Ecto neural progenitor cell (in vitro differentiated cells): ENCODE data around the gene EHD4.

Experiments
- DNase-seq: peaks from one replicate; pipeline ENCODE4 v3.0.0-alpha.2; 2018; ENCODE audit warnings: low spot score

EHD4 gene

DNA sequence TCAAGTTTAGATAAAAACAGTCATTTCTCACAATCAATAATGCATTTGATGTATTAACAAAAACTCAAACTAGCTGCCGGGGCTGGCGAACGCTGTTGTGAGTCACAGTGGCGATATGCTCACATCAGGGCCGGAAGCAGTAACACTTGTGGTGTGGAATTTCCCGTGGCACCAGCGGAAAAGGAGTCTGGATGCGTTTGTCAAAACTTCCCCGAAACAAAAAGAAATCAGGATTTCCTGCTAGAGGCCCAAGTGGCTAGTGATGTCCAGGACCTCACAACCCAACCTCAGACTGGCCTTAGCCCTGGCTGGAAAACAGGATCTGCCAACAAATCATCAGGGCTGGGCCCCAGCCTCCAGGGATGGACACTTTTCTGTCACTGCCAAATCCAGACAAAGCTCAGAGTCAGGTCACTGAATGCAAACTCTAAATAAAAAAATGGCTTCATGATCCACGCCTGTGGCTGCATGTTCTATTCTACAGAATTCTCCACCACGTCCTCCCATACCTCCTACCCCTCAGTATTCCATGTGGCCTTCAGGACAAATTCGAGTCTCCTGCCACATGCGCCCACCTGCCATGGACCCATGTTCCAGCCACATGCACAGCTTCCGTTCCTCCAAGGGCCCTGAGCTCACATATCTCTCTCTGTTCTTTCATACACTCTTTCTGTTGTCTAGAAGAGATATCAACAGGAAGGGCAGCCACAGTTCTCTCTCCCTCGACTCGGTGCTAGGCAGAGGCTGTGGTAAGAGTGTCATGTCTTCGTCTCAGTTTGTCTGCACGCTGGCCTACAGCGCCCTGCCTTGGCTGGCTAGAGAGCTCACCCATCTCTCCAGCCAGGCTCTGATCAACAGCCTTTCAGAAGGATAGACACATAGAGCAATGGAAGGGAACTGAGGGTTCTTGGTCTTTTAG, 35.4 kb downstream of the EHD4 start:
- no peak for DNase-seq

DNA sequence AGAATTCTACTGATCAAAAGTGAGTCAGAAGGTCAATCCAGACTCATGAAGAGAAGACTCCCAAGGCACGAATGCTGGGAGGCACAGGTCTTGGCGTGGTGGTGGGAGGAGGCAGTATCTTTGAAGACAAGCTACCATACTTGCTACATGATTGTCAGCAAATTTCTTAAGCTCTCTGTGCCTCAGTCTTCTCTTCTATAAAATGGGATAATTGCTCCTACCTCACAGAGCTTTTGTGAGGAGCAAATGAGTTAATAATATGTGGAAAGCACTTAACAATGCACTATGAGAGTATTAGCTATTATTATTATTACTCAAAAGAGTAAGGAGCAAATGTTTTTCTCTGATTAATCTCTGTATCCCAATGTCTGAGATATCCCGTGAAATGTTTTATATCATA, 36.2 kb downstream of the EHD4 start:
- no peak for DNase-seq

DNA sequence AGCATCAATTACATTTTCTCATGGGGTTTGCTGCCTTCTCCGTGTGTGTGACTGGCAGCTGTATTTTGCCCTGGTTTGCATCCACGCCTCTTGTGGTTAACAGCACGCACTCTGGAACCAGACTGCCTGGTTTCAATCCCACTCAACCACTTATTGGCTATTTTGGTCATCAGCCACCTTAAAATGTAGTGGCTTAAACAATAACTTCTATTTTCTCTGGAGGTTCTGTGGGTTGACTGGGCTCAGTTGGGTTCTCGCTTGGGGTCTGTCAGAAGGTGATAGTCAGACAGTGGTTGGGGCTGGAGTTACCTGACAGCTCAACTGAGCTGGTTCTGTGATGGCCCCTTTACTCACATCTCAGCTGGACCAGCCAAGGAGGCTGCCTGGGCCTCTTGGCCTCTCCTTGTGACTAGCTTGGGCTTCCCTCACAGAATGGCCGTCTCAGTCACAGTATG, 36.8 kb downstream of the EHD4 start:
- DNase-seq, result no peak

DNA sequence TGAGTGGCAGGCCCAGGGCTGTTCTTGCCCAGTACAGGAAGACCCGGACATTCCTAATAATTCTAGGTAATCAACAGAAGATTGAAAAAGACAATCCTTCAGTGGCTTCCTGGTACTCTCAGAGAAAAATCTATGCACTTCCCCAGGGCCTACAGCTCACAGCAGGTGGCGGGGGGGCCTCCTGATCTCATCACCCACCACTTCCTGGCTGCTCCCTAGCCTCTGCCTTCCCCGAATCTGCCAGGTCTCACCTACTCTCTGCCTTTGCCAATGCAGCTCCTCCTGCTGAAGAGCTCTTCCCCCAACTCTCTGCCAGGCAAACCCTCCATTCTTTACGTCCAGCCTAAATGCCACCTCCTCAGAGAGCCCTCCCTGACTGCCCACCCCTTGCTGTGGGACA, 37.5 kb downstream of the EHD4 start:
- no peak for DNase-seq

DNA sequence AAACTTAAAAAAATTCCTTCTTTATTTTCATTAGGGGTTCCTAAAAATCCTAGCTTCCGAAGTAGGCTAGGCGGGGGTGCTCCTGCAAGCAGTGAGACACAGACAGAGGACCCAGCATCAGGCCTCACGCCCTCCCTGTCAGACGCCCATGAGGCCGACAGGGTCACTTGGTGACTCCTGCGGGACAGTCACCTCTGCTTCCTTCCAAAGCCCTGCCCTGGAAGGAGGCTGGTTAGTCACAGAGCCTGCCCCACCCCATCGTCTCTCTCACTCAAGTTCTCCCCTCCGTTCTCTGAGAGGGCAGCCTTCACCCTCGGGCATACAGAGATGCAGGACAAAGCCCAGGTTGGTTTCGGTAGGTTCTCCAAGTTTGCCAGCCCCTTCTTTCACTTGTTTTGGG, 38.6 kb downstream of the EHD4 start:
- DNase-seq, result no peak

DNA sequence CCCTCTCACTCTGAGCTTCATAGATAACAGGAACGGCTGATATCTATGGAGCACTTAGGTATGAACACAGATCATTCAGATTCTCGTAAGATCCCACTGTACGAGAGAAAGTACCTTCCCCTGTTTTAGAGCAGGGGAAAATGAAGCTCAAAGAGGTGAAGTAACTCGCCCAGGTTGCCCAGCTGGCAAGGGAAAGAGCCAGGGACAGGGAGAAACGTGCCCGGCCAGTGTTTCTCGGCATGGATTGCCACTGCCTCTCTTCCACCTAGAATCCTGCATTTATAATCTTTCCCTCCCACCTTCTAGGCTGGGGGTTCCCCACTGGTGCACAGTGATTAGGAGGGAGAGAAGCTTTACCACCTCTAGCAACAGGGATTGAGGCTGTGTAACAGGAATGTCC, 39.0 kb downstream of the EHD4 start:
- DNase-seq, result no peak

DNA sequence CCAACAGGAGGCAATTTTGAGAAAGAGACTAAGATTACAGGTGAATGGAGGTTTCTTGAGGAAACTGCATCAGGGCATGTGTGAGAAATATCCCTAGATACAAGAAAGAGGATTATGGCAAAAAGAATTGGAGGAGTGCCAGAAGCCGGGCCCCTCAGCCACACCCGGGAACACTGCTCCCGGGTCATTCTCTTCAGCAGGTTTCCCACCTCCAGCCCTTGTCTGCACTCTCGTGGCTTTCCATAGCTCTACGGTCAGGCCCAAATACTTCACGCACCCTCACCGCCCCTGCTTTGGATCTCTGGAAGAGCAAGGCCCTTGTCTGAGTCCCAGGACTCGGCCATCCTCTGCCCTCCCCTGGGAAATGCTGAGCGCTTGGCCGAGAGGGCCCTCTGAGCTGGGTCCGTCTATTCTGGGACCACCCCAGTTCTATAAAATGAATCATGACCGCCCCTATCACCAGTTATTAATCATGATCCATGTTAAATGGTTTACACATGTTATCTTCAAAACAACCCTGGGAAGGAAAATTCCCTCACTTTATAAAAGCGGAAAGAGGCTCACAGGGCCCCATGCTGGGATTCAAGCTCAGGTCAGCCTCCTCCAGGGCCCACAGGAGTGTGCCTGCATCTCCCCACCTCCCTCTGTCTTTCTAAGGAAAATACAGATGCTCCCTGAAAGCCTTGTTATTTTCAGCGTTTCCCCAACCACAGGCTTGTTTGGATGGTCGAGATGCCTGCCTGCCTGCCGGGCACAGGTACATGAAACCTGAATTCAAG, 39.7 kb downstream of the EHD4 start:
- DNase-seq, result no peak

DNA sequence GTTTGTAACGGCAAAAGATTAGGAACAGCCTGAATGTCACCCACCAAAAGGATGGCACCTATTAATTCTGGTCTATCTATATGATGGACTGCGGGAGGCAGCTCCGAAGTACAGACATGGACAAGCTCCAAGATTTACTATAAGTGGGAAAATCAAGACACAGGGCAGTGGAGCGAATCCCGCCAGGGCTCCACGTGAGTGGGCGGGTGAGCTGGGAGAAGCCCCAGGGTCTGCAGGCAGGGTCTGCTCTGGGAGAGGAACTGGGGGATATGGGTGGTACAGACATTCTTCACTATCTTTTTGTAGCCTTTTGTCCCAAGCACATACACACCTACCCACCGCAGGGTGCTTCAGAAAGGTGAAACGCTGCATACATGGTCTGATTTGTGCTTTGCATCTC, 40.3 kb downstream of the EHD4 start:
- DNase-seq, result no peak

DNA sequence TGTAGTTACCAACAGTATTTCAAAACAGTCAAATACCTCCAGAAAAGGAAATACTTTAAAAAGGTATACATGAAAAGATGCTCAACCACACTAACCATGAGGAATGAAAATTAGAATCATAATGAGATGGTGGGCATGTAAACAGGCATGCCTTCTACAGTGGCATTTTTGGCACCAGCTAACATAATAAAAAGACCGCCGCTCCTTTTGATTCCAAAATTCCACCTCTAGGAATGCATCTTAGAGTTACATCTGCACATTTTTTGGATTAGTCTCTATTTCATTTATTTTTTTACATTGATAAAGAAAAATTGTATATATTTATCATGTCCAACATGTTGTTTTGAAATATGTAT, 41.5 kb downstream of the EHD4 start:
- no peak for DNase-seq

DNA sequence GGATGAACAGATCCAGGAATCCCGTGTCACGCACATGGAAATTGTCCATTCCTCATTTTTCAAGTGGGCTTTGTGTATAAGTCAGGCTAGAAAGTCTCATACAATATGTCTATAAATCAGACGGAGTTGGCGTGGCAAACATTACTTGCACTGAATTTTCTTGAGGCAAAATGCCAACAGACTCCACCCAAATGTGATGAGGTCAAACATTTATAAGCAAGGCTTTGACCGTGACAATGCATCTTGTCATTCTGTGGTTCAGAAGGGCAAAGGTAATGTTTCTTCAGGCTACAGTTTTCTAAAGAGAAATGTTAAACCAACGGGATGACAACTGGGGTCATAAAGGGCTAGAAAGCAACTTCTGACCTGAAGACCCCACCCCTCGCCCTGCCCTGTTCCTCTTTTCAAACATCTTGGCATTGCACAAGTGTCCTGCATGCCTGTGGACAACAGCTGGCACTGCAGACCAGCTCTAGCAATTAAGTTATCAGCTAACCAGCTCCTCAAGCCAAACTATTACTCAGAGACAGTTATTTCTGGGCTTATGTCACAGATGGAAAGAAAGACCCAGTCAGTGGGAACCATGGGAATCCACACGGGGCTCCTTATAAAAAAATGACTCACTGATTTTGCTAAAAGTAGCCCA, 42.0 kb downstream of the EHD4 start:
- no peak for DNase-seq

DNA sequence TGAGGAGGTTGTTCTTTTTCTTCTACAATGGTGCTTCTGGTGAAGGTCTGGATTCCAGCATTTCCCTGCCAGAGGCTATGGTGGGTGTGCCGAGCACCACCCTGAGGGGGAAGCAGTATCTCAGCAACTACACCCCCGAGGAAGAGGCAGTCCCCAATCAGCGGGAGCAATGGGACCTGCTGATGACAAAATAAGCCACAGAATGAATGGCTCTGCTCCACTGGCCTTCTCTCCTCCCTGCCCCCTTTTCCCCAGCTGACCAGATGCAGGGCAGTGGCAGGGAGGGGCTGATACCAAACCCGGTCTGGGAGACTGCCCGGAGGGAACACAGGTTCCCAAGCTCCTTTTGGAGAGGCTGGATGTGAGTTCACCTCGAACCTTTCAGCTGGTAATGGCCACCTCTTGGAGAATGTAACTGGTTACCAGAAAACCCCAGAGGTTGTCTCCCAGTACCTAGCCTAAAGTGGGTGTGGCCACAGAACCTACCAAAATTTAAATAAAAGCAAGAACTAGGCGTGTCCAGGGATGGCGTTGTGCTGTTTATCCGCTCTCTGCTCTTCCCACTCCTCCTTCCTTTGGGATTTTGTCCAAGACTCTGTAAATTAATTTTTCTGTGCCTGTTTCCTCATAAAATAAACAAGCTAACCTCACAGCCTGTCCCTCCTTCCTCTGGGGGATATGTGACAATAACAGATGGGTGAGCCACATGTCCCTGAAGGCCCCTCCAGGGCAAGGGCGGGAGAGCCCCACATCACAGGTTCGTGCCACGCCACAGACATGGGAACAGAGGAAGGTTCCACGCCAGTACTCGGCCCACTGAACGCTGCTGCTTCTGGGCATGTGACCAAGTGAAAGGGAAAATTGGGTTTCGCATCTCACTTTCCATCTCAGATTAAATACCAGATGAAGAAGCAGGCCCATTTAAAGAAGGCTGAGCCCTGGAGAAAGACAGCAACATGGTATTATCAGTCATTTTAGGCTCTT, 43.4 kb downstream of the EHD4 start:
- no peak for DNase-seq

DNA sequence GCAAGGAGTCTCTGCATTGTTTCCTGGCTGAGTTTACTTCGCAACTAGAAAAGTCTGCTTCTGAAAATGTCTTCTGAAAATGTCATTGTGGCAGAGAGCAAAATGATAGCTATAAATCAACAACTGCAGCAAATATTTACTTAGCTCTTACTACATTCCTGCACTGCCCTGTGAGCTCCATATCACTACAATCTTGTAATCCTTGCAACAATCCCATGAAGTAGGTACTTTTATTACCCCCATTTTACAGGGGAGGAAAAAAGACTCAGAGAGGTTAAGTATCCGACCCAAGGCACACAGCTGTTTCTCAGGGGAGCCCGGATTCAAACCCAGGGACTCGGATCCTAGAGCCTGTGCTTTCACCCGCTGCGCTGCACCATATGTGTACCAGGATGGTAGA, 44.3 kb downstream of the EHD4 start:
- DNase-seq, result no peak

DNA sequence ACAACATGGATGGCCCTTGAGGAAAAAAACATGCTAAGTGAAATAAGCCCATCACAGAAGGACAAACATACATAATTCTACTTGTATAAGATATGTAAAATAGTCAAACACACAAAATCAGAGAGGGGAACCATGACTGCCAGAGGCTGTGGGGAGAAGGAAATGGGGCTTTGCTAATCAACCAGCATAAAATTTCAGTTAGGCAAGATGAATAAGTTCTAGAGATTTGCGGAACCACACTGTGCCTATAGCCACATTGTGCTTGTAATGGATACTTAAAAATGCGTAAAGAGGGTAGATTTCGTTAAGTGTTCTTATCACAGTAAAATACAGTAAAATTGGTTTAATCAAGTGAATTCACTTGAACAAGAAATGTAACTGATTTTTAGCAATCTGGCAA, 44.8 kb downstream of the EHD4 start:
- no peak for DNase-seq

DNA sequence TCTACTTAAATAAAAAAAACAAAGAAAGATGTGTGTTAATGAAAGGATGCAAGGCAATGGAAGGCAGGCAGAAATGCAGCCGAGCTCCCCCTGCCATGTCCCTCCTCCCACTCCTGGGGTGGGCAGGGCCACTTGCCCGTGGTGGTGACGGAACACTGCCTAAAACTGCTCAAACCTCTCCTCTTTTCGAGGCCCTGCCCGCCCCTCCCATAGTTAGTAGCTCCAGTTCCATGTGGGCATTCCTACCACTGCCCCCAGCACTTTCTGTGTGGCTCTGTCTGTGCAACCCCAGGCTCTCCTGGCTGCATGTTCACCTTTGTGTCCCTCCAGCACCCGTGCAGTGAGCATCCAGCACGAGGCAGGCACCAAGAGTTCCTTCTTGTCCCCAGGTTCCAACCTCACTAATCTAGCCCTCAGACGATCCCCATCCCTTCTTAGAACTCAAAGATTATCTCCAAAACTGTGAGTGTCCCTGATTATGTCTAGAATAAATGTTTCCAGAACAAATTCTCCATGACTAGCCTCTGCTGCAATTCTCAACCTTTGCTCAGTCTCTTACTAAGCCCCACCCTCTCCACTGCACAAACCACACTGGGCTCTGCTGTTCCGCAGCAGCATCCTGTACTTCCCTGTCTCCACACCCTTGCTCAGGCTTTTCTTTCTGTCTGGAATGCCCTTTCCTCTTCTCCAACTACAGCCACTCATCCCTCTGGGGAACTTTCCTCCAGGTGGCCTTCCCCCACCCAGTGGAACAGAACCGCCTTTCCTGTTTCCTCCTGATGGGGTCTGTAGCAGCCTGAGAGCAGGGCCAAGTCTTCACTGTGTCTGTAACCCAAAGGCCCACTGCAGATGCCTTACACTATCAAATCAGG, 45.9 kb downstream of the EHD4 start:
- no peak for DNase-seq

DNA sequence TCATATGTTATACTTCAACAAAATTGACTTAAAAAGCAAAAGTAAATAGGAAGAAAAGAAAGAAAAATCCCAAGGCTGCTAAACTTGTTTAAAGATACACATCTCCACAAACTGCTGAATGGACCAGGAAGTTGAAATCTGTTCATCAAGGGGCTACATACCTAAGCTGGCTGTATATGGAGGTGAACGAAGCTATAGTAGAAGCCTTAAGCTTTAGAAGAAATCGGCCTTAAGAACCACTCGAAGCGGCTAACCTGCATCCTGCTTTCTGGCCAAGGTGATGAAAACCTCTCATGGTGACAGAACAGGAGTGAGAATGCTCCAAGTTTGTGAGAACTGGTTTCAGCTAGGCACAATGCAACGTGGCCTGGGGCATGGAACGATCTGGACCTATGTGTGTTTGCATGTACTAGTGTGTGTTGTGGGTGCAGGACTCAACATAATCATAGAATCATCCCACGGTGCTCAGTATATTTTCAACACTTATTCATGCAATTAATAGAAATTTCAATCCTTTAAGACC, 47.2 kb downstream of the EHD4 start:
- DNase-seq, result no peak

DNA sequence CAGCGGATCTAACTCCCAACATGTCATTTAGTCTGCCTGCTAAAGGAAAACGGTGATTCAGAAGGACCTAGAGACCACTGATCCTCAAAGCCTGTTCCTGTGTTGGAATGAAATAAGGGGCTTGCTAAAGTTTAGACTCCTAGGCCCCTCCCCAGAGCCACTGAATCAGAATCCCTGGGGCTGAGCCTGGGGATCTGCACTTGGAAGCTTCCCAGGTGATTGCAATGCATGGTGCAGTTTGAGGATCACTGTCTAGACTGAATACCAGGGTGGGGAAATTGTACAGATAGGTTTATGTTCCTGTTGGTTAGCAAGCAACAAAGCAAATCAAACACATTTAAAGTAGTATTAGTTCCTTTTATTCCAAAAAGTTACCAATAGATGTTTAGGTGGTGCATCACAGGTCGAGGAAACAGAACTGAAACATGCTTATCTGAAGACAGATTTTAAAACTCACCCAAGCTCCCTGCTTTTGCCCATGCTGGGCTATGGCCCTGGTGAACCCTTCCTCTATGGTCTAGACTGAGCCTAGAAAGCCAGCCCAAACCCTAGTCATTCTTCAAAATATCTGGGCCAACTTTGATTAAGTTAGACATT, 48.9 kb downstream of the EHD4 start:
- DNase-seq, result no peak

DNA sequence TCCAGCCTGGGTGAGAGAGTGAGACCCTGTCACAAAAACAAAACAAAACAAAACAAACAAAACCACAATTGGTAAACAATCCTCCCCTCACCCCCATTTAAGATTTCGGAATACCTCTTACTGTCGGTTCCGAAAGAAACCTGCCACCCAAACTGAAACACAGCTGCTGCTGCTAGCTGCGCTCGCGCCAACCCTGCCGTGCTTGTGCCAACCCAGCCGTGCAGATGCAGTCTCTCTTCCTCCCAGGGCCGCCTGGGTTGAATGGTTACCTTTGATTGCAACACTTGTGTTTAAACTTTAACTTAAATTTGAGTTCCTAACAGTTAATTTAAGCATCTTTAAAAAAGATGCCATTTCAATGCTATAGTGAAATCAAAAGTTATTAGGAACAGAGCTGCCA, 50.0 kb downstream of the EHD4 start:
- DNase-seq, result no peak

DNA sequence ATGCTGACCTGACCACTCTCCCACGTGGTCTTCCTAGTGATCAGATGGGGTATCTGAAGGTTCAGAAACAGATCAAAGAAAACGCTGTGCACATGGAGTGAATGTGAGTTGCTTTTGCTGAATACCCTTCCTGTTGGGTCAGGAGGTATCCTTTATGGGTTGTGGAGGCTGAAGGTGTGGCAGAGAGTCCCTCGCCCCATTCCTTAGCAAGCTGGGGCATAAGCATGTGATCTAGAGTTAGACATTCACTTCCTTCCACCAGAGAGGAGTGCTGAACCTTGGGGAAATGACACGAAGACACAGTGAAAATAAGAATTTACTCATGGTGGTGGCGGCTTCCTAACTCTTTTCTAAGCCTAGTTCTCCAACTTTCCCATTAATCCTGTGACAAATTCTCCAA, 50.7 kb downstream of the EHD4 start:
- DNase-seq, result no peak

DNA sequence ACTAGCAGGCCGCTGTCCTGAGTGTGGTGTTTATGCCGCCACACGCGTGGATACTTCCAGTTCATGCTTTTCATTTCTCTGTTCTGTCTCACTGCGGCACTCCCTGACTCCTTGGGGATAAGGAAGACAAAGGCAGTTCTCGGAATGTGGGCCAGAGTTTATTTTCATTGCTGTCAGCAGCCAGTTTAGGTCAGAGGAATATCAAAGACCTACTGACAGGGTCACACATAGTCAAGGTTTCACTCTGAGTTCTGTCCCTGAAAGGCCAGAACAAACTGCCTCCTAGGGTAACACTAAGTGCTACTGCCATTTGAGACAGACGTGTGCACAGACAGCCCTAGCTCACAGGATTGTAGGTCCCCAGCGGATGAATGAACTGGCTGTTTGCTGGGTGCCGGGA, 51.2 kb downstream of the EHD4 start:
- no peak for DNase-seq

DNA sequence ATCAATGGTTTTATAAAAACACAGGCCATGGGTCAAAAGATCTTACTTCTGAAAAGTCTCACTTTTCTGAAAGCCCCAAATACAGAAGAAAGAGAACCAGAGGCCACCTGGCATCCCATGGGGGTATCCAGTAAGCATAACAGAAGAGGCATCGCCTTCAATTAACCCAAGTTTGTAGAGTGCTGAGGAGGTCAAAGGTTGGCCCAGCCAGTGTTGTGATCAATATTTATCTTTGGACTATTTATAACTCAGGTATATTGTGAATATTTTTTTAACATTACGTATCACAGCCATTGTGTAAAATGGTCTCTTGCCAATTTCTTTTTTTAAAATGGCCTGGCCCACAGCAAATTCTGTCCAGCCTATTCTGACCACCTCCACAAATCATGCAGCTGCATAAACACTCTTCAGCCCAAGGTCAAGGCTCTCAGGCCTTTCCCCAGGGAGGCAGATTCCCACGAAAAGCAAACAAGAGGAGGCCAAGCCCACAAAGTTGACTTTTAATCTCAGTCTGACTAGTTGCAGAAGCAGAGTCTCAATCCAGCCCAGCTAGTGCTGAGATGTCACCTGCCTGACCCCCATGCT, 52.3 kb downstream of the EHD4 start:
- no peak for DNase-seq
